NT2/D1 (cell line): ENCODE measurements around the gene ATP6V0E1.

Source experiments
- DNase-seq: peaks from one replicate; pipeline ENCODE4 v3.0.0-alpha.2; 2011; ENCODE audit warnings: low read depth, low spot score
- H3K27me3 ChIP-seq: 2 replicates; pipeline ENCODE4 v1.6.0; 2011; ENCODE audit warnings: mild to moderate bottlenecking; ENCODE audit not compliant: insufficient read length, insufficient read depth
- H3K36me3 ChIP-seq: 2 replicates; pipeline ENCODE4 v1.6.1; 2011; ENCODE audit warnings: mild to moderate bottlenecking, low read length, mixed read lengths; ENCODE audit not compliant: insufficient read depth, insufficient read length
- H3K4me1 ChIP-seq: 2 replicates; pipeline ENCODE4 v1.5.1; 2011; ENCODE audit not compliant: insufficient read depth, insufficient read length
- H3K4me3 ChIP-seq: 2 replicates; pipeline ENCODE4 v1.5.1; 2011; ENCODE audit warnings: low read depth; ENCODE audit not compliant: insufficient read length
- H3K9ac ChIP-seq: 2 replicates; pipeline ENCODE4 v1.6.0; 2011; ENCODE audit warnings: low read depth; ENCODE audit not compliant: insufficient read length
- H3K9me3 ChIP-seq: 2 replicates; pipeline ENCODE4 v1.5.1; 2011; ENCODE audit warnings: mild to moderate bottlenecking, low read length; ENCODE audit not compliant: insufficient read depth
- SUZ12 ChIP-seq: IDR thresholded peaks from 2 replicates; pipeline ENCODE4 v1.6.1; 2011; ENCODE audit not compliant: insufficient read length, insufficient read depth; ENCODE audit errors: extremely low read depth
- YY1 ChIP-seq: IDR thresholded peaks from 2 replicates; pipeline ENCODE4 v1.6.1; 2011; ENCODE audit not compliant: insufficient read length, insufficient read depth
- ZNF274 ChIP-seq: IDR thresholded peaks from 2 replicates; pipeline ENCODE4 v1.6.1; 2011; ENCODE audit warnings: mild to moderate bottlenecking, low read depth, low read length

ATP6V0E1 gene

DNA sequence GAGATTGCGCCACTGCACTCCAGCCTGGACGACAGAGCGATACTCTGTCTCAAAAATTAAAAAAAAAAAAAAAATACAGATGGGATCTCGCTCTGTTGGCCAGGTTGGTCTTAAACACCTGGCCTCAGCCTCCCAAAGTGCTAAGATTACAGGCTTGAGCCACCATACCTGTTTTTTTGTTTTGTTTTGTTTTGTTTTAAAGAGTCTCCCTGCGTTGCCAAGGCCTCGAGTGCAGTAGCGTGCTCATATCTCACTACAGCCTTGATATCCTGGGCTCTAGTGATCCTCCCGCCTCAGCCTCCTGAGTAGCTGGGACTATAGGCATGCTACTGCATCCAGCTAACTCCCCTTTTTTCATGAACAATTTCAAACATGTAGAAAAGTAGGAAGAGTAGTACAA, 7.2 kb downstream of the ATP6V0E1 start:
- TF ChIP-seq SUZ12: no peak
- TF ChIP-seq ZNF274: no peak
- no peak for TF ChIP-seq YY1
- no peak for DNase-seq
- H3K27me3 ChIP-seq: no peaks in the 10 kb centered on the region
- no peaks in the 10 kb centered on the region for H3K4me1 ChIP-seq
- H3K9me3 ChIP-seq: no peaks in the 10 kb centered on the region
- no peak overlapping the region for H3K9ac ChIP-seq
- H3K4me3 ChIP-seq: no peak overlapping the region
- H3K36me3 ChIP-seq: peaks cover 45% of the 10 kb centered on the region

DNA sequence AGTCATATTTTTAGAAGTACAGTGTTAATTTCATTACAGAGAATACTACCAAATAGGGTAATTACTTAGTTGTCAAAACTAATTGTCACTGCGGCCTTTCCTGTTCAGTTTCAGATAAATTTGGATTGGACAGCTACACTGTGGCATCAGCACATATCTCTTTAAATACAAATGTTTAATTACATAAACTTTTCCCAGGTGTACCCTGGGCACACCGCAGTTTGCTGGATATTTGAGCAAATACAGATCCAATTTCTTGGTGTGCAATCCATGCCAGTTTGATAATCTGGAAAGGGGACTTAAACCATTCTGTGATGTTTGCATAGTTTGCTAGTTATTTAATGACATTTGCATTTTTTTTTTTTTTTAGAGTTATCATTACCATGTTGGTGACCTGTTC, 10.8 kb downstream of the ATP6V0E1 start:
- Histone ChIP-seq H3K27me3 (no peaks in the 10 kb centered on the region), H3K9ac (no peak overlapping the region), H3K9me3 (no peaks in the 10 kb centered on the region), H3K36me3 (peaks cover 47% of the 10 kb centered on the region), H3K4me1 (no peaks in the 10 kb centered on the region), H3K4me3 (no peak overlapping the region)
- TF ChIP-seq ZNF274 (no peak), YY1 (no peak), SUZ12 (no peak)
- no peak for DNase-seq

DNA sequence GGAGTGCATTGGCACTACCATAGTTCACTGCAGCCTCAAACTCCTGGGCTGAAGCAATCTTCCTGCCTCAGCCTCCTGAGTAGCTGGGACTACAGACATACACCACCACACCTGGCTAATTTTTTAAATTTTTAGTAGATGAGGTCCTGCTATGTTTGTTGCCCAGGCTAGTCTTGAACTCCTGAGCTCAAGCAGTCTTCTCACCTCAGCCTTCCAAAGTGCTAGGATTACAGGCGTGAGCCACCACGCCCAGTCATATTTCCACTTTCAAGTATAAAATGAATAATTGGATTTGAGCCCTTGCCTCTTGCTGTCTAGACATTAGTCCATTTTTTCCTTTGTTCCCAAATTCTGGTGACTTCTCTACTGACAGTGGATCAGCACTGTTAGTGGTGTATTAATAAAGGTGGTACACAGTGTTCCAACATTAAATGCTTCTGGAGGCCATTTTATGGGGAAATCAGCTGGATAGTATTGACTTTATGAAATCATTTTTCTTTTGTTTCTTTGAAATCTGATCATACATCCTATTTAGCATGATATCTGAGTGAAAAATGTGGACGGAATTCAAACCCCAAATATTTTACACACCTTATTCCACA, 15.9 kb downstream of the ATP6V0E1 start:
- Histone ChIP-seq H3K4me3 (no peak overlapping the region), H3K4me1 (no peaks in the 10 kb centered on the region), H3K36me3 (peaks cover 34% of the 10 kb centered on the region), H3K9me3 (no peaks in the 10 kb centered on the region), H3K9ac (no peak overlapping the region), H3K27me3 (no peaks in the 10 kb centered on the region)
- DNase-seq: no peak
- TF ChIP-seq ZNF274 (no peak), SUZ12 (no peak), YY1 (no peak)

DNA sequence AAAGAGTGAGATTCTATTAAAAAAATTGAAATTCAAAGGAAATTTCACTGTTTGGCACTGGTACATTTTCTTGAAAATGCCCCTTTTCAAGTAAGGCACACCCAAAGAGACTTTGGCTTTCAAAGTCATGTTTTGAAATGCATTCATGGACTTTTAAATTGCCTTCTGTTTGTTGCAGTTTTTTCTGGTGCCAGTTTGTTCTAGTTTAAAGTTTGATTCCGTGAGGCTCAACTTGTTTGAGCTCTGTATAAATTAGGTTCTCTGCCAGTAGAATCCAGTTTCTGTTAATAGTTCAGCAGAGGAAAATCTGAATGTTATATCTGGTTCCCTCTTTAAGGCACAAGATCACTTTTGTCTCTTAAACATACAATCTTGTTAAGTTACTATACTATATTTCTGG, 16.4 kb downstream of the ATP6V0E1 start:
- H3K4me1 ChIP-seq: no peaks in the 10 kb centered on the region
- H3K36me3 ChIP-seq: peaks cover 29% of the 10 kb centered on the region
- H3K4me3 ChIP-seq: no peak overlapping the region
- H3K9ac ChIP-seq: no peak overlapping the region
- H3K9me3 ChIP-seq: no peaks in the 10 kb centered on the region
- no peaks in the 10 kb centered on the region for H3K27me3 ChIP-seq
- TF ChIP-seq SUZ12: no peak
- no peak for TF ChIP-seq ZNF274
- TF ChIP-seq YY1: no peak
- no peak for DNase-seq

DNA sequence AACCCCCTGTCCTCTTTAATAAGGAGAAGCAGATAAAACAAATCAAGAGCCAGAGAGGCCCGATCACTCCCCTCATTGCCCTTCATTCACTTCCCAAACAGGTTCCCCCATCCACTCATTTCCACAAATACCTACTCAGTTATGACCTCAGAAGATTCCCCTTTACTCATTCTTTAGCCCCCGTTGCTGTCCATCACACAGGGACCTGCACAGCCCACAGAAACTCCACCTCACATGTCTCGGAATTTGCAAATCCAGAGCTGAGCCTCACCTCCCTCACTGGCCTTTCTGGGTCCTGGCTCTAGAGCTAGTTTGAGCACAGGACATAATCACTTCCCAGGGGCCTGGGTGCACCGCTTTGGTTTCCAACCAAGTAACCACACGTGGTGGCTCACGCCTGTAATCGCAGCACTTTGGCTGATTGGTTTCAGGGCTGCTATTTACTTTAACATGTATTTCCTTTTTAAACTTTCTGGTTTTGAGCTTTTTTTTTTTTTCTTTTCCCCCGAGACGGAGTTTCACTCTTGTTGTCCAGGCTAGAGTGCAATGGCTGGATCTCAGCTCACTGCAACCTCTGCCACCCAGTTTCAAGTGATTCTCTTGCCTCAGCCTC, 17.8 kb downstream of the ATP6V0E1 start:
- H3K4me1 ChIP-seq: no peaks in the 10 kb centered on the region
- no peaks in the 10 kb centered on the region for H3K27me3 ChIP-seq
- no peak for DNase-seq
- TF ChIP-seq YY1 (no peak), ZNF274 (no peak), SUZ12 (no peak)
- H3K9me3 ChIP-seq: no peaks in the 10 kb centered on the region
- no peak overlapping the region for H3K4me3 ChIP-seq
- peaks cover 17% of the 10 kb centered on the region for H3K36me3 ChIP-seq
- no peak overlapping the region for H3K9ac ChIP-seq

DNA sequence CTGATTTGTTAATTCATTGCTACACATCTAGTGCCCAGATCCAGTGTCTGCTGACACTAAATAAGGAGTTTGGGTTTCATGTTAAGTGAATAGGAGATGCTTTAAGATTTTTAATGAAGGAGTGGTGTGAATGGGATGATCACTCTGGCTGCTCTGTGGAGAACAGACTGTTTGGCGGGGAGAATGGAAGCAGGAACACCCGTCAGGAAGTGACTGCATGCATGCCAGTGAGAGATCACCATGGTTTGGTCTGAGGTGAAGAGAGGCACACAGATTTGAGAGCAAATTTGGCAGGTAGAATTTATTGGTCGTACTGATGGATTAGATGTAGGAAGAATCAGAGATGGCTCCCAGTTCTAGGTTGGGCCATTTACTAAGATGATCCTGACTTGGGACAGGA, 19.8 kb downstream of the ATP6V0E1 start:
- Histone ChIP-seq H3K9me3 (no peaks in the 10 kb centered on the region), H3K4me3 (no peak overlapping the region), H3K36me3 (peaks cover 11% of the 10 kb centered on the region), H3K9ac (no peak overlapping the region), H3K4me1 (no peaks in the 10 kb centered on the region), H3K27me3 (no peaks in the 10 kb centered on the region)
- no peak for DNase-seq
- TF ChIP-seq SUZ12 (no peak), YY1 (no peak), ZNF274 (no peak)

DNA sequence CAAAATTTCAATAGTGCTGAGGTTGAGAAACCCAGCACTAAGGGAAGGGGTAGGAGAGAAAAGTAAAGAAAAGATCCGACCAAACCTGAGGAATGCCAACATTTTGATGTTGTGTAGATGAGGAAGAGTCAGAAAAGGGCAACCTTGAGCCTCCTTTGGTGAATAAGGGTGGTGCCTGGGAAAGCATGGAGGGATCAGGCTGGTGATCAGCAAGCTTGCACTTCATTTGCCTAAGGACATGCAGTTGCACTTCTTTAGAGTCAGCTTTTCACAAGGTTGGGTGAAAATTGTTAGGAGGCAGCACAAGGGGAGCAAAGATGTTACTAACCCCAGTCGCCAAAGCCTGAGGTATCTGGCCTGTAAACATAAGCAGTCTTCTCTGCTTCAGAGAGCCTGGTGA, 20.4 kb downstream of the ATP6V0E1 start:
- no peaks in the 10 kb centered on the region for H3K4me1 ChIP-seq
- TF ChIP-seq ZNF274 (no peak), YY1 (no peak), SUZ12 (no peak)
- peaks cover 4% of the 10 kb centered on the region for H3K36me3 ChIP-seq
- no peak for DNase-seq
- no peaks in the 10 kb centered on the region for H3K9me3 ChIP-seq
- no peak overlapping the region for H3K4me3 ChIP-seq
- H3K9ac ChIP-seq: no peak overlapping the region
- no peaks in the 10 kb centered on the region for H3K27me3 ChIP-seq
